NCI-H1436 (cell line): ENCODE measurements around the gene TEN1.
A peak's percentile ranks its signal among the peaks of the same experiment; 100 is the strongest.

Experiments
- DNase-seq: peaks from one replicate; lab custom pipeline; 2025; lab: John Stamatoyannopoulos, UW

Gene TEN1

DNA sequence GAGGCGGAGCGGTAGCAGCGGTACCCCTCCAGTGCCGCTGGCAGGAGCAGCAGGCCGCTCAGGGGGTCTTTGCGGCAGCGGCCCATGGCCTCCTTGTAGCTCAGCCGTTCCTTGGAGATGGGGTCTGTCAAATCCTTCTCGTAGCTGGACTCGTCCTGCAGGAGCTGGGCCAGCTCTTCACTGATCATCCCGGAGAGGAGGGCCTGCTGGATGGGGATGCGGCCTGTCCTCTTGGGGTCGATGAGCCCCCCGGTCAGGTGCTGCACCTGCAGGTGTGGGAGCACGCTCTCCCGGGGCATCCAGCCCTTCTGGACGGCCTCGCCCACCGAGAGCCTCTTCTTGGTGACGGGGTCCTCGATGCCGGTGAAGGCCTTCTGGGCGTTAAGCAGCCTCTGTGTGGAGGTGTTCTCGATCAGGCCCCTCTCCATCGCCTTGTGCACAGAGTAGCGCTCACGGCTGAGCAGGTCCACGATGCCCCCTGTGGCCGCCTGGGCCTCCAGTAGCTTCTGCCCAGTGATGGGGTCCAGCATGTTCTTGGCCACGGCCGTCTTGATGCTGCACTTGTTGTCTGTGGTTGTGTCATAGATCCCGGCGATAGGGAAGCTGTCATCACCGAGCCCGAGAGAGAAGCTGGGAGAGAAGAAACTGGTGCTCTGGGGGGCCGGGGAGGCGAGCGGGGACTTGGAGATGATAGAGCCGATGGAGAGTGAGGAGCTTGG, 28.2 kb downstream of the TEN1 start:
- no peak for DNase-seq

- DNase-seq = no peak
These were observed 28.8 kb downstream of the TEN1 start for GRCh38 chr17:76007850-76008165.

- no peak for DNase-seq
These were observed 29.2 kb downstream of the TEN1 start for GRCh38 chr17:76008208-76008607.

- DNase-seq = no peak
These were observed 29.8 kb downstream of the TEN1 start for GRCh38 chr17:76008630-76009425.

- no peak for DNase-seq
These were observed 30.4 kb downstream of the TEN1 start for GRCh38 chr17:76009447-76009846.

DNA sequence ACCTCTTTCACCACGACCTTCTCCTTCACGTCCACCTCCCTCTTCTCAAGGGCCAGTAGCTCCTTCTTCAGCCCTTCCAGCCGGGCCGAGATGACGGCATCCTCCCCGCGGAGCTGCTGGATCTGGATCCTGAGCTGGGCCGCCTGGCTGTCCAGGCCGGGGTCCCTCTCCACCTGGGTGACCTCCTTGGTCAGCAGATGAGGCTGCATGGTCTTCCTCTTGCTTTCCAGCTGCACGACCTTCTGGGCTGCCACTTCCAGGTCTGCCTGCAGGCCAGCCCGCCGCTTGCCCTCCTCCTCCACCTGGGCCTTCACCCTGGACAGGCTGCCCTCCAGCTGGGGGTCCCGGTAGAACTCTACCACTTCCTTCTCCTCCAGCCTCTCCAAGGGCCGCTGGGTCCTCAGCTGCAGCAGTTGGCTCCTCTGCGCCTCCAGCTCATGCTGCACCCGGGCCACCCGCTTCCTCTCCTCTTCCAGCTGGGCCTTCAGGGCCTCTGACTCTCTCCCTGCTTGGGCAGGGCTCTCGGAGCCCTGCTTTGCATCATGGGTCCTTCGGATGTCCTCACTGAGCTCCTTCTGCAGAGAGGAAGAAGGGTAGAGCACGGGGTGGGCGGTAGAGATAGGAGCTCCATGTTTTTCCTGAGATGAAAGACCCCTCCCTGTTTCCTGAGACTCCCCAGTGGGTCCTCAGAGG, 31.1 kb downstream of the TEN1 start:
- no peak for DNase-seq

GRCh38 chr17:76011951-76012350, 32.9 kb downstream of the TEN1 start:
- no peak for DNase-seq

DNA sequence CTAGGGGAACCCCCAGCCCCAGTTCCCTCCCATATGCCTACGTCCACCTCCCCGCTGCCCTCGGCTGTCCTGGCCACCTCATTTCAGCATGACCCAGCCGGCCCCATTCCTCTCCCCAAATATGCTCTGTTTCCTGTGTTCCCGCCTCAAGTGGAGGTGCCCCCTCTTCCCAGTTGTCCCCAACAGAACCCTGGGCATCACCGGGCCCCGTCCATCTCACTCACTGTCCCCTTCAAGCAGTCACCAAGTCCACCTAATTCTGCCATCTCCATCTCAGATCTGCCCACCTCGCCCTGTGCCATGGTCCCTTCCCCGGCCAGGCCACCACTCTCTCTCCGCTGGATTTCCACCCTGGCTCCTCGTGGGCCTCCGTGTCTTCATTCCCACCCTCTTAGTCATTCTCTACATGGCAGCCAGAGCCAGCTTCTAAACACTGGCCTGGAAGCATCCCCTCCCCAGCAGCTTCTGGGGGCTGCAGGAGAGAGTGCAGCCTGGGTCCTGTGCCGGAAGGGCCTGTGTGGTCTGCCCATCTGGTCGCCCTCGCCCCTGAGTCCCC, 34.4 kb downstream of the TEN1 start:
- no peak for DNase-seq

DNA sequence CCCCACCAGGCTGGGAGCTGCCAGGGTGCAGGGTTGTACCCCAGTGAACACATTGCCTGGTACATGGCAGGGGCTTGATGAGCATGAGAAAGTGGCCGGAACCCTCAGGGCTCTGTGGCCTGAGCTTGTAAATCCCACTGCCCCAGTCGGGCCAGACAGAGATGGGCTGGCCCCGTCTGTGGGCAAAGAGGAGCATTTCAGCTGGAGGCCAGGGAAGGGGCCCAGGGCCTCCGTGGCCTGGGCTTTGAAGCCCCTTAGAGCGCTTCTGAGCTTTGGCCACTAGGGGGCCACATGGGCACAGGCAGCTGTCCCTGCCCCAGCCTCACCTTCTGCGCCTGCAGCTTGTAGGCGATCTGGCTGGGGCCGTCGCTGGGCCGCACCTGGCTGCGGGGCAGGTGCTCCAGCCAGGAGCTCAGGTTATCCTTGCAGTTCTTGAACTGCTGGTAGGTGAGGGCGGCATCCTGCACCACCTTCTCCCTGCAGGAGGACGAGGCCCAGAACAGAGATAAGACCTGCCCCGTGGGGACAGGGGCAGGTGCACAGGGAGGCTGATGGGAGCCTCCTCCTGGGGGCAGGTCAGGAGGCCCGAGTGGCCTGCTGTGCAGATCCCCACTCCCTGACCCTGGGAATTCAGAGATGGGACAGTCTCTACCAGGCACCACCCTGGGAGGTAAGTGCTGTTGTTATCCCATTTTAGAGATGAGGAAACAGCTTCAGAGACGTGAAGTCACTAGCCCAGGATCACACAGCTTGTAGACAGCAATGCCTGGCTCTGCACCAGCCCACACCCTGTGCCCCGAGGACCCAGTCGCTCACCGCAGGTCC, 35.3 kb downstream of the TEN1 start:
- peak; percentile 92 for DNase-seq

GRCh38 chr17:76014925-76015261, 35.9 kb downstream of the TEN1 start:
- DNase-seq = peak; percentile 84

GRCh38 chr17:76017481-76018339, 38.7 kb downstream of the TEN1 start:
- DNase-seq = no peak

DNA sequence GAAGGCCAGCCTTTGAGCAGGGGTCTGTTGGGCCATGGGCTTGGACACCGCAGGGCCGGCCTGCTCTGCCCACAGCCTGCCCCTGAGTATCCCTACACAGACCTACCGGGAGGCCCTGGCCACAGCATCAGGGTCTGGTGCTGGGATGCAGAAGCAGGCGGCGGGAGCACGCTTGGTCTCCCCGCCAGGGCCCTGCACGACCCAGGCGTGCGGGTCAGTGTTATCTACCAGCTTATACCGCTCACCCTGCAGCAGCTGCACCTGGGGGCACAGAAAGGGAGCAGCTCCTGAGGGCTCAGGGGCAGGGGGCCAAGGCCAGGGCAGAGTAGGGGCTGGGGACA, 39.3 kb downstream of the TEN1 start:
- no peak for DNase-seq

- DNase-seq = no peak
These were observed 39.8 kb downstream of the TEN1 start for GRCh38 chr17:76018801-76019200.

- no peak for DNase-seq
These were observed 40.9 kb downstream of the TEN1 start for GRCh38 chr17:76019833-76020467.

DNA sequence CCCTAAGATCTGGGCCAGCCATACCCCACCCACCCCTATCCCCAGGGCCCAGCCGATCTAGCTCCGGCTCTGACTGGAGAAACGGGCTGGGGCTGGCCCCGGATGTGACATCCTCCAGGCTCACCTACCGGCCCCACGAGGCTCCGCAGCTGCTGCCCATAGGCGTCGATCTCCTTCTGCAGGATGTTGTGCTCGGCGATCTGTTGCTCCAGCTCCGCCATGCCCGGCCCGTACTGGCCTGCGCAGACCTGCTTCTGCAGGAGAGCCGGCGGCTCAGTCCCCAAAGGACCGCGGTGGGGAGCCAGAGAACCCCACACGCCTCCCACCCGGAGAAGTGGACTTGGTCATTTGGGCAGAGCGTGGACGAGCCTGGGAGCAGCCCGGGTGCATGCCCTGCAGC, 43.2 kb downstream of the TEN1 start:
- no peak for DNase-seq

- DNase-seq = no peak
These were observed 44.2 kb downstream of the TEN1 start for GRCh38 chr17:76022973-76023899.

DNA sequence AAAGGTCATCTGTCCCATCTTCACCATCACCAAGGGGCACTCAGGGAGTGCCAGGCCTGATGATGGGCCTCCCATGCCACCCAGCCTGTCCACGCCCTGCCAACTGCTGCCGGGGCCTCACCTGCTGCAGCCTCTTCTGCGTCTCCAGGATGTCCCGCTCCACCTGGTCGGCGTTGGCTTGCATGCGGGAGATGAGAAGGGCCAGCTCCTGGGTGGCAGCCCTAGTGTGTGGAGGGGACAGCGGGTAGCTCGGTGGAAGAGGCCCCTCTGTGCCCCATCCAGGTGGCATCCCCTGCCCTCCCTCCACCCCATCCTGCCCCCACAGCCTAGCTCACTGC, 44.8 kb downstream of the TEN1 start:
- no peak for DNase-seq

- no peak for DNase-seq
These were observed 45.3 kb downstream of the TEN1 start for GRCh38 chr17:76024353-76024752.

DNA sequence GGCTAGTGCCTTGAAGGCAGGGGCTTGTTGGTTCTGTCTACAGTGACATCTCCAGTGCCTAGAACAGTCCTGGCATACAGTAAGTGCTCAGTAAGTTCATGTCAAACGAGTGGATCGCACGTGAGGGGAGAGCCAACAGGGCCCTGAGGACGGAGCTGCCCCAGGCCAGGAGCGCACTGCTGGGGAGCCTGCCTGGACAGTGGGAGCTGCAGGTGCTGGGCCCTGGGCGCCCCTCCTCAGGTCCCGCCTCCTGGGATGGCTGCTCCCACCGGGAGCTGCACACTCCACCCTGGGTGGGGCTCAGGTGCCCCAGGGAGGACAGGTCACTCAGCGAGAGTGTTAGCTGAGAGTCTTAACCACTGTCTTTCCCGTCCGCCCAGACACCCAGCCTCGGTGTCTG, 46.3 kb downstream of the TEN1 start:
- DNase-seq = no peak

DNA sequence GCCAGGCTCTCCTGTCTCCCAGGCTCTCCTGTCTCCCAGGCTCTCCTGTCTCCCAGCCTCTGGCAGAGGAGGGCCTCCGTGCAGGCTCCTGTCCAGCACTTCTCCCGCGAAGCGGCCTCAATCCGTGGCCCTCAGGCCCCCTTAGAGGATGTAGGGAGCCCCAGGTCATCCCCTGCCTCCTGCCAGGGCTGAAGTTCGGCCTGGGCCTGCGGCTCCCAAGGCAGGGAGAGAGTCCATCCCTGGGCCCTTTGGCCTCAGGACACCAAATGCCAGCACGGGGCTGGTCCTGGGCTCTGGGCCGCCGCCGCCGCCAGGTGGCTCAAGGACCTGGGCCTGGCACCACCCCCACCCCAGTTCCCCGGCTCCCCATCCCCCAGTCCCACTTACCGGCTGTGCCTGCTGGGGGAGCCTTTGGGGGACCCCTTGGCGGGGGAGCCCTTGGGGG, 47.7 kb downstream of the TEN1 start:
- DNase-seq = no peak
